ENCODE measurements around the gene SLC4A2.

- TF ChIP-seq PPARA (CRISPR knock-in tag; IDR thresholded peaks at IDR 0.05; ENCODE audit: borderline replicate concordance) (no peak), RARB (CRISPR knock-in tag; IDR thresholded peaks at IDR 0.05) (no peak)
These were observed 29.7 kb downstream of the SLC4A2 start for GRCh38 chr7:151088856-151089699.
